Astrocyte (in vitro differentiated cells and primary cell): ENCODE results near the gene ATP13A4.

Source experiments
- CTCF ChIP-seq: IDR thresholded peaks from 2 replicates; pipeline ENCODE4 v1.5.1; 2011; ENCODE audit warnings: low read depth, mild to moderate bottlenecking, inconsistent platforms, low read length, moderate library complexity; ENCODE audit not compliant: insufficient read depth
- EZH2 ChIP-seq: IDR thresholded peaks from 2 replicates; pipeline ENCODE4 v1.6.1; 2012; ENCODE audit warnings: mild to moderate bottlenecking, low read length, inconsistent platforms; ENCODE audit not compliant: insufficient read depth

- no peak for TF ChIP-seq CTCF
- TF ChIP-seq EZH2: no peak
These were observed 19.9 kb upstream of the ATP13A4 start for GRCh38 chr3:193574488-193575070.
